ENCODE data around the gene TDRD1.

Gene TDRD1

GRCh38 chr10:114276066-114276465 is 96.9 kb downstream of the TDRD1 start:
- no peaks in the 10 kb centered on the region for H3K79me1 ChIP-seq (ENCODE audit: low read length)
- H3K4ac ChIP-seq (ENCODE audit: low read depth, low read length), result no peak overlapping the region
- H2BK120ac ChIP-seq (ENCODE audit: low read depth, low read length), result no peak overlapping the region
- no peaks in the 10 kb centered on the region for H3K27me3 ChIP-seq (ENCODE audit: insufficient read depth, low read length, poor library complexity)
- H3K18ac ChIP-seq (ENCODE audit: low read length), result no peak overlapping the region
- no peak for DNase-seq
- no peak overlapping the region for H3K27ac ChIP-seq (ENCODE audit: low read depth, low read length)
- no peak overlapping the region for H2BK5ac ChIP-seq (ENCODE audit: low read length)
- H4K5ac ChIP-seq (ENCODE audit: low read length), result no peak overlapping the region
- H3K23ac ChIP-seq (ENCODE audit: low read length), result no peak overlapping the region
- H3K36me3 ChIP-seq (ENCODE audit: control insufficient read depth, insufficient read depth, low read length), result no peaks in the 10 kb centered on the region
- no peak overlapping the region for H3K56ac ChIP-seq (ENCODE audit: low read length)
- no peaks in the 10 kb centered on the region for H3K79me2 ChIP-seq (ENCODE audit: control insufficient read depth, insufficient read depth, low read length)
- no peak overlapping the region for H2BK15ac ChIP-seq (replicated peaks; ENCODE audit: low read depth)
- no peaks in the 10 kb centered on the region for H3K4me1 ChIP-seq (ENCODE audit: control insufficient read depth, low read depth, low read length)
- H4K8ac ChIP-seq (ENCODE audit: low read depth, low read length), result no peak overlapping the region
- no peak overlapping the region for H3K4me2 ChIP-seq (ENCODE audit: low read length)
- no peak overlapping the region for H2AK5ac ChIP-seq (ENCODE audit: low read length)
- WGBS (ENCODE audit: extremely low coverage, insufficient coverage, low lambda C conversion rate), result no CpG with 5 or more reads among the region's 6 CpGs
- no peak overlapping the region for H3K9ac ChIP-seq (ENCODE audit: low read length)
- H3K4me3 ChIP-seq (ENCODE audit: low read length), result no peak overlapping the region

GRCh38 chr10:114276671-114277070 is 97.5 kb downstream of the TDRD1 start:
- H3K27me3 ChIP-seq (ENCODE audit: insufficient read depth, low read length, poor library complexity), result no peaks in the 10 kb centered on the region
- no peaks in the 10 kb centered on the region for H3K79me1 ChIP-seq (ENCODE audit: low read length)
- H3K9ac ChIP-seq (ENCODE audit: low read length), result no peak overlapping the region
- no peak overlapping the region for H3K4ac ChIP-seq (ENCODE audit: low read depth, low read length)
- H3K56ac ChIP-seq (ENCODE audit: low read length), result no peak overlapping the region
- no peak overlapping the region for H3K4me2 ChIP-seq (ENCODE audit: low read length)
- no peak overlapping the region for H2BK120ac ChIP-seq (ENCODE audit: low read depth, low read length)
- H2AK5ac ChIP-seq (ENCODE audit: low read length), result no peak overlapping the region
- H3K27ac ChIP-seq (ENCODE audit: low read depth, low read length), result no peak overlapping the region
- H3K4me1 ChIP-seq (ENCODE audit: control insufficient read depth, low read depth, low read length), result no peaks in the 10 kb centered on the region
- H4K8ac ChIP-seq (ENCODE audit: low read depth, low read length), result no peak overlapping the region
- H3K36me3 ChIP-seq (ENCODE audit: control insufficient read depth, insufficient read depth, low read length), result no peaks in the 10 kb centered on the region
- H2BK15ac ChIP-seq (replicated peaks; ENCODE audit: low read depth), result no peak overlapping the region
- DNase-seq, result no peak
- no peak overlapping the region for H2BK5ac ChIP-seq (ENCODE audit: low read length)
- no peak overlapping the region for H3K23ac ChIP-seq (ENCODE audit: low read length)
- no peak overlapping the region for H3K4me3 ChIP-seq (ENCODE audit: low read length)
- no peak overlapping the region for H3K18ac ChIP-seq (ENCODE audit: low read length)
- H3K79me2 ChIP-seq (ENCODE audit: control insufficient read depth, insufficient read depth, low read length), result no peaks in the 10 kb centered on the region
- WGBS (ENCODE audit: extremely low coverage, insufficient coverage, low lambda C conversion rate), result no CpG with 5 or more reads among the region's 6 CpGs
- H4K5ac ChIP-seq (ENCODE audit: low read length), result no peak overlapping the region

- no peak overlapping the region for H3K9ac ChIP-seq (ENCODE audit: low read length)
- H4K8ac ChIP-seq (ENCODE audit: low read depth, low read length), result no peak overlapping the region
- H3K23ac ChIP-seq (ENCODE audit: low read length), result no peak overlapping the region
- H3K18ac ChIP-seq (ENCODE audit: low read length), result no peak overlapping the region
- no CpG with 5 or more reads among the region's 22 CpGs for WGBS (ENCODE audit: extremely low coverage, insufficient coverage, low lambda C conversion rate)
- no peak overlapping the region for H3K4me3 ChIP-seq (ENCODE audit: low read length)
- DNase-seq, result no peak
- H2BK120ac ChIP-seq (ENCODE audit: low read depth, low read length), result no peak overlapping the region
- H3K27ac ChIP-seq (ENCODE audit: low read depth, low read length), result no peak overlapping the region
- H3K56ac ChIP-seq (ENCODE audit: low read length), result no peak overlapping the region
- H4K5ac ChIP-seq (ENCODE audit: low read length), result no peak overlapping the region
- H3K79me1 ChIP-seq (ENCODE audit: low read length), result no peaks in the 10 kb centered on the region
- H2AK5ac ChIP-seq (ENCODE audit: low read length), result no peak overlapping the region
- no peaks in the 10 kb centered on the region for H3K4me1 ChIP-seq (ENCODE audit: control insufficient read depth, low read depth, low read length)
- H3K36me3 ChIP-seq (ENCODE audit: control insufficient read depth, insufficient read depth, low read length), result no peaks in the 10 kb centered on the region
- H2BK15ac ChIP-seq (replicated peaks; ENCODE audit: low read depth), result no peak overlapping the region
- H3K4ac ChIP-seq (ENCODE audit: low read depth, low read length), result no peak overlapping the region
- H3K4me2 ChIP-seq (ENCODE audit: low read length), result no peak overlapping the region
- H2BK5ac ChIP-seq (ENCODE audit: low read length), result no peak overlapping the region
- no peaks in the 10 kb centered on the region for H3K79me2 ChIP-seq (ENCODE audit: control insufficient read depth, insufficient read depth, low read length)
- H3K27me3 ChIP-seq (ENCODE audit: insufficient read depth, low read length, poor library complexity), result no peaks in the 10 kb centered on the region
These were observed 99.2 kb downstream of the TDRD1 start for GRCh38 chr10:114278140-114278883.

- no peak overlapping the region for H3K4ac ChIP-seq (ENCODE audit: low read depth, low read length)
- H3K79me2 ChIP-seq (ENCODE audit: control insufficient read depth, insufficient read depth, low read length), result no peaks in the 10 kb centered on the region
- no peak overlapping the region for H2AK5ac ChIP-seq (ENCODE audit: low read length)
- no peak overlapping the region for H3K4me2 ChIP-seq (ENCODE audit: low read length)
- H3K27me3 ChIP-seq (ENCODE audit: insufficient read depth, low read length, poor library complexity), result no peaks in the 10 kb centered on the region
- no peak overlapping the region for H3K18ac ChIP-seq (ENCODE audit: low read length)
- no peak overlapping the region for H3K4me3 ChIP-seq (ENCODE audit: low read length)
- H3K56ac ChIP-seq (ENCODE audit: low read length), result no peak overlapping the region
- H3K4me1 ChIP-seq (ENCODE audit: control insufficient read depth, low read depth, low read length), result no peaks in the 10 kb centered on the region
- H4K5ac ChIP-seq (ENCODE audit: low read length), result no peak overlapping the region
- H3K36me3 ChIP-seq (ENCODE audit: control insufficient read depth, insufficient read depth, low read length), result no peaks in the 10 kb centered on the region
- H2BK15ac ChIP-seq (replicated peaks; ENCODE audit: low read depth), result no peak overlapping the region
- no peak overlapping the region for H2BK5ac ChIP-seq (ENCODE audit: low read length)
- WGBS (ENCODE audit: extremely low coverage, insufficient coverage, low lambda C conversion rate), result no CpG with 5 or more reads among the region's 4 CpGs
- DNase-seq, result no peak
- no peak overlapping the region for H3K27ac ChIP-seq (ENCODE audit: low read depth, low read length)
- H3K79me1 ChIP-seq (ENCODE audit: low read length), result no peaks in the 10 kb centered on the region
- H4K8ac ChIP-seq (ENCODE audit: low read depth, low read length), result no peak overlapping the region
- H3K9ac ChIP-seq (ENCODE audit: low read length), result no peak overlapping the region
- no peak overlapping the region for H2BK120ac ChIP-seq (ENCODE audit: low read depth, low read length)
- H3K23ac ChIP-seq (ENCODE audit: low read length), result no peak overlapping the region
These were observed 99.7 kb downstream of the TDRD1 start for GRCh38 chr10:114278884-114279191.

GRCh38 chr10:114279289-114279688 is 100.1 kb downstream of the TDRD1 start:
- H2BK5ac ChIP-seq (ENCODE audit: low read length), result no peak overlapping the region
- no CpG with 5 or more reads among the region's 4 CpGs for WGBS (ENCODE audit: extremely low coverage, insufficient coverage, low lambda C conversion rate)
- no peak overlapping the region for H4K8ac ChIP-seq (ENCODE audit: low read depth, low read length)

More at GRCh38 chr10:114279289-114279688, 100.1 kb downstream of the TDRD1 start:
- Histone ChIP-seq H2AK5ac (ENCODE audit: low read length) (no peak overlapping the region), H3K27me3 (ENCODE audit: insufficient read depth, low read length, poor library complexity) (no peaks in the 10 kb centered on the region), H2BK15ac (replicated peaks; ENCODE audit: low read depth) (no peak overlapping the region), H3K79me2 (ENCODE audit: control insufficient read depth, insufficient read depth, low read length) (no peaks in the 10 kb centered on the region), H3K9ac (ENCODE audit: low read length) (no peak overlapping the region), H3K56ac (ENCODE audit: low read length) (no peak overlapping the region), H3K4ac (ENCODE audit: low read depth, low read length) (no peak overlapping the region), H3K4me1 (ENCODE audit: control insufficient read depth, low read depth, low read length) (no peaks in the 10 kb centered on the region), H3K27ac (ENCODE audit: low read depth, low read length) (no peak overlapping the region), H3K79me1 (ENCODE audit: low read length) (no peaks in the 10 kb centered on the region), H2BK120ac (ENCODE audit: low read depth, low read length) (no peak overlapping the region), H3K18ac (ENCODE audit: low read length) (no peak overlapping the region), H3K4me3 (ENCODE audit: low read length) (no peak overlapping the region), H4K5ac (ENCODE audit: low read length) (no peak overlapping the region), H3K36me3 (ENCODE audit: control insufficient read depth, insufficient read depth, low read length) (no peaks in the 10 kb centered on the region), H3K23ac (ENCODE audit: low read length) (no peak overlapping the region), H3K4me2 (ENCODE audit: low read length) (no peak overlapping the region)
- no peak for DNase-seq

All from mesendoderm (in vitro differentiated cells).